NCI-H2196 treated with DMSO at 0.1 percent for 48 hours (cell line): ENCODE measurements around the gene ATG14.
"Not testable (repeated sequence)": the region's sequence is repeated elsewhere in the genome, so short reads cannot be mapped to it uniquely, and the experiment has no call there.

Experiments
- DNase-seq: peaks from one replicate; lab custom pipeline; 2025; ENCODE audit not compliant: unreplicated experiment; lab: John Stamatoyannopoulos, UW

ATG14 gene

GRCh38 chr14:55388160-55388559 is 23.5 kb downstream of the ATG14 start:
- no peak for DNase-seq

GRCh38 chr14:55387121-55387520 is 24.5 kb downstream of the ATG14 start:
- no peak for DNase-seq

GRCh38 chr14:55386037-55386808 is 25.4 kb downstream of the ATG14 start:
- no peak for DNase-seq

GRCh38 chr14:55384536-55384935 is 27.1 kb downstream of the ATG14 start:
- DNase-seq = no peak

GRCh38 chr14:55383541-55384140 is 28.0 kb downstream of the ATG14 start:
- DNase-seq = no peak

GRCh38 chr14:55383056-55383466 is 28.6 kb downstream of the ATG14 start:
- not testable (repeated sequence) for DNase-seq

GRCh38 chr14:55382483-55382882 is 29.1 kb downstream of the ATG14 start:
- DNase-seq = no peak

GRCh38 chr14:55381561-55381960 is 30.1 kb downstream of the ATG14 start:
- DNase-seq = no peak

GRCh38 chr14:55381040-55381439 is 30.6 kb downstream of the ATG14 start:
- no peak for DNase-seq

GRCh38 chr14:55377236-55377635 is 34.4 kb downstream of the ATG14 start:
- DNase-seq = no peak

- DNase-seq = no peak
Measured at GRCh38 chr14:55374771-55375170, 36.9 kb downstream of the ATG14 start.

GRCh38 chr14:55373784-55374705 is 37.6 kb downstream of the ATG14 start:
- DNase-seq = no peak

- DNase-seq = no peak
Measured at GRCh38 chr14:55372825-55373224, 38.8 kb downstream of the ATG14 start.

GRCh38 chr14:55372423-55372822 is 39.2 kb downstream of the ATG14 start:
- no peak for DNase-seq

- DNase-seq = no peak
Measured at GRCh38 chr14:55370883-55371455, 40.7 kb downstream of the ATG14 start.

GRCh38 chr14:55366271-55366670 is 45.4 kb downstream of the ATG14 start:
- DNase-seq = no peak

GRCh38 chr14:55361190-55361589 is 50.4 kb downstream of the ATG14 start:
- no peak for DNase-seq

- DNase-seq = no peak
Measured at GRCh38 chr14:55359307-55359706, 52.3 kb downstream of the ATG14 start.

- peak; percentile 14 for DNase-seq
Measured at GRCh38 chr14:55356913-55357312, 54.7 kb downstream of the ATG14 start.

GRCh38 chr14:55355922-55356321 is 55.7 kb downstream of the ATG14 start:
- DNase-seq = no peak

- peak; percentile 69 for DNase-seq
Measured at GRCh38 chr14:55354500-55354899, 57.1 kb downstream of the ATG14 start.
